Adipocyte (in vitro differentiated cells): ENCODE data around the gene CKB.

ENCODE experiments used
- DNase-seq: peaks from one replicate; pipeline ENCODE4 v3.0.0-alpha.2; 2015; ENCODE audit warnings: low read depth
- H3K27me3 ChIP-seq: replicated peaks from 2 replicates; pipeline ENCODE4 v1.7.0; 2013; ENCODE audit warnings: mild to moderate bottlenecking, low read length, moderate library complexity; ENCODE audit not compliant: control insufficient read depth, insufficient read depth
- H3K36me3 ChIP-seq: 2 replicates; pipeline ENCODE4 v1.7.0; 2013; ENCODE audit warnings: low read length, mild to moderate bottlenecking, moderate library complexity; ENCODE audit not compliant: control insufficient read depth, insufficient read depth, severe bottlenecking
- H3K4me1 ChIP-seq: 2 replicates; pipeline ENCODE4 v1.7.0; 2013; ENCODE audit warnings: mild to moderate bottlenecking, low read length, moderate library complexity; ENCODE audit not compliant: control insufficient read depth, insufficient read depth
- H3K4me3 ChIP-seq: 2 replicates; pipeline ENCODE4 v1.7.0; 2013; ENCODE audit warnings: mild to moderate bottlenecking, low read length, moderate library complexity
- H3K9ac ChIP-seq: 2 replicates; pipeline ENCODE4 v1.7.0; 2013; ENCODE audit warnings: mild to moderate bottlenecking, low read length, moderate library complexity
- H3K9me3 ChIP-seq: 2 replicates; pipeline ENCODE4 v1.7.0; 2013; ENCODE audit warnings: mild to moderate bottlenecking, low read length, moderate library complexity; ENCODE audit not compliant: control insufficient read depth

Gene CKB

GRCh38 chr14:103534576-103535061 is 12.0 kb upstream of the CKB start:
- H3K9me3 ChIP-seq, result no peaks in the 10 kb centered on the region
- no peaks in the 10 kb centered on the region for H3K27me3 ChIP-seq
- no peak for DNase-seq
- H3K36me3 ChIP-seq, result peaks cover 5% of the 10 kb centered on the region
- no peak overlapping the region for H3K9ac ChIP-seq
- no peak overlapping the region for H3K4me3 ChIP-seq
- H3K4me1 ChIP-seq, result peaks cover 48% of the 10 kb centered on the region

- Histone ChIP-seq H3K9ac (no peak overlapping the region), H3K36me3 (peaks cover 5% of the 10 kb centered on the region), H3K27me3 (no peaks in the 10 kb centered on the region), H3K9me3 (no peaks in the 10 kb centered on the region), H3K4me3 (no peak overlapping the region), H3K4me1 (peaks cover 47% of the 10 kb centered on the region)
- no peak for DNase-seq
These were observed 11.5 kb upstream of the CKB start for GRCh38 chr14:103533999-103534575.

- Histone ChIP-seq H3K9ac (no peak overlapping the region), H3K4me1 (peaks cover 44% of the 10 kb centered on the region), H3K9me3 (no peaks in the 10 kb centered on the region), H3K36me3 (peaks cover 5% of the 10 kb centered on the region), H3K27me3 (no peaks in the 10 kb centered on the region), H3K4me3 (no peak overlapping the region)
- no peak for DNase-seq
These were observed 10.7 kb upstream of the CKB start for GRCh38 chr14:103533137-103533998.

GRCh38 chr14:103532216-103533136 is 9.8 kb upstream of the CKB start:
- Histone ChIP-seq H3K36me3 (peaks cover 5% of the 10 kb centered on the region), H3K9me3 (no peaks in the 10 kb centered on the region), H3K4me1 (peaks cover 44% of the 10 kb centered on the region), H3K27me3 (no peaks in the 10 kb centered on the region), H3K4me3 (no peak overlapping the region), H3K9ac (no peak overlapping the region)
- no peak for DNase-seq

GRCh38 chr14:103531421-103532215 is 9.0 kb upstream of the CKB start:
- no peaks in the 10 kb centered on the region for H3K27me3 ChIP-seq
- H3K4me1 ChIP-seq, result peaks cover 44% of the 10 kb centered on the region
- no peak overlapping the region for H3K4me3 ChIP-seq
- DNase-seq, result no peak
- no peaks in the 10 kb centered on the region for H3K9me3 ChIP-seq
- H3K9ac ChIP-seq, result no peak overlapping the region
- peaks cover 5% of the 10 kb centered on the region for H3K36me3 ChIP-seq

GRCh38 chr14:103530831-103531230 is 8.2 kb upstream of the CKB start:
- H3K9ac ChIP-seq, result no peak overlapping the region
- H3K4me1 ChIP-seq, result peaks cover 44% of the 10 kb centered on the region
- H3K4me3 ChIP-seq, result no peak overlapping the region
- no peaks in the 10 kb centered on the region for H3K27me3 ChIP-seq
- H3K36me3 ChIP-seq, result peaks cover 5% of the 10 kb centered on the region
- H3K9me3 ChIP-seq, result no peaks in the 10 kb centered on the region
- no peak for DNase-seq

GRCh38 chr14:103530390-103530789 is 7.8 kb upstream of the CKB start:
- Histone ChIP-seq H3K9me3 (no peaks in the 10 kb centered on the region), H3K27me3 (no peaks in the 10 kb centered on the region), H3K36me3 (peaks cover 5% of the 10 kb centered on the region), H3K4me3 (peak overlapping the region; percentile 99), H3K9ac (peak overlapping the region; percentile 97), H3K4me1 (peaks cover 44% of the 10 kb centered on the region)
- DNase-seq, result peak; percentile 30

GRCh38 chr14:103529383-103530365 is 7.0 kb upstream of the CKB start:
- no peaks in the 10 kb centered on the region for H3K9me3 ChIP-seq
- H3K4me3 ChIP-seq, result peak overlapping the region; percentile 99
- H3K9ac ChIP-seq, result peak overlapping the region; percentile 97
- peaks cover 39% of the 10 kb centered on the region for H3K4me1 ChIP-seq
- H3K27me3 ChIP-seq, result no peaks in the 10 kb centered on the region
- peaks cover 5% of the 10 kb centered on the region for H3K36me3 ChIP-seq
- no peak for DNase-seq

GRCh38 chr14:103528587-103529382 is 6.2 kb upstream of the CKB start, which contains the start of gene TRMT61A:
TRMT61A (plus strand) TSS chr14:103529196; CDS start chr14:103529979, 783 bp downstream.
- Histone ChIP-seq H3K9ac (peak within 1 kb of the TSS; percentile 97), H3K36me3 (peaks cover 5% of the 10 kb centered on the region), H3K4me1 (peaks cover 36% of the 10 kb centered on the region), H3K27me3 (no peaks in the 10 kb centered on the region), H3K9me3 (no peaks in the 10 kb centered on the region), H3K4me3 (peak within 1 kb of the TSS; percentile 99)
- peak; percentile 96 for DNase-seq
